HG02798 (cell line): ENCODE results near the gene TMEM242.

Source experiments
- ATAC-seq: cut with Tn5 transposase; IDR thresholded peaks from one replicate; pipeline ENCODE4 v1.9.1; 2021; ENCODE audit warnings: mild to moderate bottlenecking; ENCODE audit not compliant: unreplicated experiment, poor library complexity

Gene TMEM242

DNA sequence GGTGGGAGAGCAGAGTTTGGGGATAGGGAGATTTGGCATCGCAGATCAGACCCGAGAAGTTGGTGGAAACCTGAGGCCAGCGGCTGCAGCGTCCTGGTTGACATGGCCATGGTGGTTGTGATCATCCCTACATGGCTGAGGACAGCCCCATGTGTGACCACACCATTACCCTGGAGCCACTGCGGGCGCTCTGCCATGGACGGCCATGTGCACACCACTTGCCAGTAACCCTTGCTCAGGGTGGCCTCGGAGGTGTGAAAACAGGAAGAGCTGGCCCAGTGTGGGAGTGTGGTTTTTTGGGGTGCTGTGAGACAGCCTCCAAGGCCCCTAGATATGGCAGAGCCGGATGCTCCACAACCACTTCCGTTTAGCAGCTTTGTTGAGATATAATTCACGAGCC lies 64.4 kb downstream of the TMEM242 start:
- ATAC-seq: no peak

DNA sequence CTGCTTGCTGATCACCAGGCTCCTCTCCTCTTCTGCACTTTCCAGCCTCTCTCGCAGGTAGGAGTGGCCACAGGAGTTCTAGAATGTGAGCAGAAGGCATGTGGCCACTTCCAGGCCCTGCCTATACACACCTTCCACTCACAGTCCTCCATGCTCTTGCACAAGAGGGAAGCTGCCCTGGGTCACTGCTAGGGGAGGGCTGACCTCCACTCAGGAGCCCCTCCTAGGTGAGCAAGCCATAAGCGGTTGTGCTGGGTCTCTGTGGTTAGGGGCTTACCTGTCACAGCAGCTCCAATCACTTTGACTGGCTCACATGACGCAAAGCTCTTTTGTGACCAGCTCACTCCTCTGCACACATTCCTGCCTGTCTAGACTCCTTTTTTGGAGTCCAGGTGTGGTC lies 68.2 kb downstream of the TMEM242 start:
- no peak for ATAC-seq

DNA sequence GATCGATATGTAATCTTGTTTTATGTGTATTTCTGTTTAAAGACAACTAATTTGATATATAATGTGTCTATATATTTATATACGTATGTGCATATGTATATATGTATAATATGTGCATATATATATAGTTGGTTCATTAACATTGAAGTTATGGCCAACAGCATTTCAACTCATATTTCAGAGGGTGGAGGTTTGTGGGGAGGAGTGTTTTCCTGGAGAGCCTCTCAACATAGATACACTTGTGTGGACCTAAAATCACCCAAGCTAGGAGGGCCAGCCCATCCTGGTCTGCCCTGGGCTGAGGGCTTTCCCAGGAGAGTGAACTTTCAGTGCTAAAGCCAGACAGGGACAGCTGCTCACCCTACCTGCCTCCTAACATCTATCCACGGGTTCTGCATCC lies 68.8 kb downstream of the TMEM242 start:
- no peak for ATAC-seq

DNA sequence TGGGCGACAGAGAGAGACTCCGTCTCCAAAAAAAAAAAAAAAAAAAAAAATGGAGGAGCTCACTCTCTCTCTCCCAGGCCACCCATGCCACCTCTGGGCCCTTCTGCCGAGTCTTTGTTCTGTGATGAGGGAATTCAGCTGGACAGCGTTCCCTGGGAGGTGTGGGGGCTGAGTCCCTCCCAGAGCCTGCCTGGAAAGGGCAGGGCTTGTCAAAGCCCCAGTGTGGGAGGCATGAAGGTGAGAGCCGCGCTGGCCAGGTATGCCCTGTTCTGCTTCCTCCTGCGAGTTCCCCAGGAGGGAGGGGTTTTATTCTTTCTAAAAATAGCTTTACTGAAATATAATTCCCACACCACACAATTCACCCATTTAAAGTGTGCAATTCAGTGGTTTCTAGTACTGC lies 69.6 kb downstream of the TMEM242 start:
- no peak for ATAC-seq

DNA sequence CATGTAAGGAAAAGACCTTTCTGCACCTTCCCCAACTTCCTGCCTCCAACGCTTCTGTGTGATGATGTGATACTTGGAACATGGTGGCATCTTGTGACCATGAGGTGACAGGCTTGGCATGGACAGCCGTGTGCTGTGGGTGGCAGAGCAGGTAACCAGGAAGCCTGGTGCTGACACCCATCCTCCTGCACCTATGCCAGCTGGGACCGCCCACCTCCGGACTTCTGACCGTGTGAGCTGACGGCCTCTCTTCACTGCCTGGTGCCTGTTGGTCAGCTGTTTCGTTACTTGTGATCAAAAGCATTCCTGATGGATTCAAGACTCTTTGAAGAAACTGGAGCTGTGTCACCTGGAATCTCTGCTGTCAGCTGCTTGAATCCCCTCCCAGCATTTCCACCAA lies 70.3 kb downstream of the TMEM242 start:
- no peak for ATAC-seq

DNA sequence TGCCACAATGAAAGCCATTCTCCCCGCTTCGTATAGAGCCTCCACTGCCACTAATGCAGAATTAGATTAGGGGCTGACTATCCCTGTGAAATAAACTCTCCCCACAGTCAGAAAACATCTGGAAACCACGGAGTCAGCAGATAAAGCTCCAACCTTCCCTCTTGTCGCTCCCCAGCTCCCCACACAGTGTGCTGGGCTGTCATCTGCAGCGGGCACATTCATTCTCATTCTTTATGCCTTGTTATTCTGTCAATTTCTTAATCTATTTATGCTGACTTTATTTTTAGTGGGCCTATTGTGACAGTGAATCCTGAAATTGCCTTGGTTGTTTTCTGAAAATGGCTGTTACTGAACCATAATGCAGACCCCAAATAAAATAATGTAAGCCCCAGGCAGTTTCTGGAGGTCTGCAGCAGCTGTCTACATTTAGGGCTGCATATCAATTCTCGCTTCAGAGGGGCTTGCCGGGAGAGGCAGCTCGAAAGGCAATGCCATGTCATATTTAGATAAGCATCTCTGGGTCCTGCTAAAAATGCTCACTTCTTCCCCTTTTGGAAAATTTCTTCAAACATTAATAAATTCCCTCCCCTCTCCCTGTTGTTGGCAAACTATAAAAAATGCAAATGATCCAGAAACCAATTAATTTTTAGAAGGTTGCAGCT lies 71.6 kb downstream of the TMEM242 start:
- ATAC-seq: no peak

DNA sequence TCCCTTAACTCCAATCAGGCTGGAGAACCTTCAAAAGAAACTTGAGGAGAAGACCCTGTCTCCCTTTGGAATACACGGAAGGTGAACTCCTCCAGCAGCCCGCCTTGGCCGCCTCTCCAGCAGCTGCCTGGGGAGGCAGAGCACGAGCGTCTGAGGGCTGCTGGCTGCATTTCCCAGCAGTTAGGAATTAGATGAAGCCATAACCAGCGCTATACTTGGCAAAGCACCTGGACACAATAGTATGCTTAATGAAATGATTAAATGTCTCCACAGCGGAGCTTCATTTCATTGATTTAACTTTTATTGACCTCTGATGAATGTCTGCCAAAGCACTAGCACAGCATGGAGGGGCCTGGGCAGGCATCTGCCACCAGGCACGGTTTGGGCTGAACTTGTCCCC lies 73.5 kb downstream of the TMEM242 start:
- no peak for ATAC-seq

DNA sequence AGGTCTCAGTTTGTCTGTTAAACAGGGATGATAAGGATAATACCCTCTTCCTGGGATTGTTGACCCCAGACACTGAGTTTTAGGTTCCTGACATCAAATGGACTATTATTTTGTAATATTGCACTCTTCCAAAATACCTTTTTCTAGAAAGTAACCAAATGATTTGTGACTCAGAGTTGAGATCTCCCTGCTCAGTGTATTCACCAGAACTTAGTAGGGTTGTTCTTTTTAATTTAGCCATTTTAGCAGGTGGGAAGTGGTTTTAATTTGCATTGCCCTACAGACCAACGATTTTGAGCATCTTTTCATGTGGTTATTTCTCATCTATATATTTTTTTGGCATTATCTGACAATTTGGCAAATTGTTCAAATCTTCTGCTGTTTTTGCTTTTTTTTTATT lies 75.1 kb downstream of the TMEM242 start:
- no peak for ATAC-seq

DNA sequence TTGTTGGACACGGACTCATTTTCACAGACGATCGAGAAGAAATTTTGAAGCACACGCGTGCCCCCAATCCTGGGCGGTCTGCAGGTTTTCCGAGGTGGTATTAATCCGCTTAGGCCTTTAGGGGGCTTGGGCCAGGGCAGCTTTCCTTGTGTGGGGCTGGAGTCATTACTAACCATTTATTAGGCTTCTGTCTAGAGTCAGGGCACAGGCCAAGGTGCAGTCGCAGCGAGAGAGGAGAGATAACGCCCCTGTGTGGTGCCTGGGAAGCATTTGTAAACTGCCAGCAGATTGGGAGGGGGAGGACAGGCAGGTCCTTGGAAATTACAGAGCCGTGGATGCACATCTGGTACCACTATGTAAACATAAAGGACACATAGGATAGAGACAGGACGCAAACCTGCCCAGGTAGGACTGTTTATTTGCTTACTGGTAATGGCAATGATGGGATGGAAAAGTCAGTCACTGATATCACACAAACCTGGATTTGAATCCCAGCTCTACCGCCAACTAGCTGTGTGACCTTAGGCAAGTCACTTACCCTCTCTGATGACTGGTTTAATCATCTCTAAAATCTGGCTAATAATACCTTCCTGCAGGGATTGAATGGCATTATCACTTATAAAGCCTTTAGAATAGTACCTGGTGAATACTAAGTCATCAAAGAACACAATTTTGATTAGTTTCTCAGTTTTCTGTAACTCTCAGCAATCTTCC lies 76.4 kb downstream of the TMEM242 start:
- ATAC-seq: no peak

DNA sequence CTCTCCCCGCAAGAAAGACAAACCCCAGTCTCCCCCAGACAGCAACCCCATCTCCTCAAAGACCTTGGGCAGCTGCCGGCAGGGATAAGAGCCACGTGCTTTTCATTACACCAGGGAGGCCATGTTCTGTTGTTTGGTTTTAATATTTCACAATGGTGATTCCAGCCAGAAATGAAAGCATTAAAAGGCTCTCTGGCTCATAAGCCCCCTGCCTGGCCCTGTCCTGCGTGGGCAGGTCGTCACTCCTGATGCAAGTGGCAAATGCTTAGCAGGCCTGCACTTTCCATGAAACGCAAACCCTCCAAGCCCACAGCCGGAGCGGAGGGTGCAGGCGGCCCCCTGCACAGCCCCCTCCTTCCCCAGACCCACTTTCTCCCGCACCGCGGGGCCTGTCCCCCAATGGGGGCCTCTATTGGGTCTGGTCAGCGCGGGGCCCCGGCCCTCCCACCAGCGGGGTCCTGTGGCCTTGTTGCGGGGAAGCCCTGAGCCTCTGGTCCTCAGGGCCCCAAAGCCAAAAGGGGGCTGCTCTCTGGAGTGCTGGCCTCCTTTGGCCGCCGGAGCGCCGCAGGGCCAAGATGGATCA lies 77.2 kb downstream of the TMEM242 start:
- no peak for ATAC-seq

DNA sequence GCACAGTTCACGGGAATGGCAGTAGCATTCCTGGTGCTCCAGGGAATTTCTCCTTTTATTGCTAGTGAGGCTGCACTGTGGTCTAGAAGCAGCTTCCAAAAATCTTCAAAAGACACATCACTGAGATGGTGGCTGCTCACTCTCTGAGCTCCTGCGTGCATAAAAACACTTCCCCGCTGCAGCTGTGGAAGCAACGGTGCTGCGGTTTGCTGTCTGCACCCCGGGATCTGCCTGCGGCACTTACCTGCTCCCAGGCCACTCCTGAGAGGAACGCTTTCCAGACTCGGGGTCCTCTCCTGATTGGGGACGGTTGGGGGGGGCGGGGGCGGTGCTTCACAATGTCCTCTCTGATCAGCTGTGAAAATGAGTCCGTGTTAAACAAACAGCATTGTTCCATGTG lies 77.9 kb downstream of the TMEM242 start:
- ATAC-seq: no peak

DNA sequence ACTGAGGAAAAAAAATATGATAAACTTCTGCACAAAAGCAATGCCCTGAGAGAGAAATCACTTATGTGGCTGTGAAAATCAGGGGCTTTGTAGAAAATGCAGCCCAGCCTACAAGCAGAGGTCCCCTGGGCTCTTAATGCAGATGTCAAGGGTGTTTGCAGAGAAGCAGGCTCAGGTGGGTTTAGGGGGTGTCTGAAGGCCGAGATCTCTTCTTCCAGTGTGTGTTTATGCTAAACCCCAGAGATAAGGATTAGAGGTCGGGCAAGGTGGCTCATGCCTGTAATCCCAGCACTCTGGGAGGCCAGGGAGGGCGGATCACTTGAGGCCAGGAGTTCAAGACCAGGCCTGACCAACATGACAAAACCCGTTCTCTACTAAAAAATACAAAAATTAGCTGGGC lies 78.5 kb downstream of the TMEM242 start:
- ATAC-seq: no peak

DNA sequence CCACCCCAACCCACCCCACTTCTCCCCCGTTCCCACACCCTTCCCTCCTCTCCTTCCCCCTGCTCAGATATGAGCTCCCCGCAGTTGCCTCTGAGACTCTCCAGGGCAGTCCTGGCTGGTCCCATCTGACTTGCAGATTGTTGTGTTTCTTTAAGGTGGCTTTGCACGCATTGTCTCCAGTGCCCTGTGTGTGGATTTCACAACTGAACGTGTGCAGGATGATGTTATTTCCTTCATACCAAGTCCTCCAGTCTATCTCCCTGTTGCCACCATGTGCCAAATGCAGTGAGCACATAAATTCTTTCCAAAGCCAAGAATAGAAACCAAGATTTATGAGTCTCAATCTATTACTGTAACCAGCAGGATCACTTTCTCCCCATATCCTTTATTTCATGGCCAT lies 79.1 kb downstream of the TMEM242 start:
- no peak for ATAC-seq

DNA sequence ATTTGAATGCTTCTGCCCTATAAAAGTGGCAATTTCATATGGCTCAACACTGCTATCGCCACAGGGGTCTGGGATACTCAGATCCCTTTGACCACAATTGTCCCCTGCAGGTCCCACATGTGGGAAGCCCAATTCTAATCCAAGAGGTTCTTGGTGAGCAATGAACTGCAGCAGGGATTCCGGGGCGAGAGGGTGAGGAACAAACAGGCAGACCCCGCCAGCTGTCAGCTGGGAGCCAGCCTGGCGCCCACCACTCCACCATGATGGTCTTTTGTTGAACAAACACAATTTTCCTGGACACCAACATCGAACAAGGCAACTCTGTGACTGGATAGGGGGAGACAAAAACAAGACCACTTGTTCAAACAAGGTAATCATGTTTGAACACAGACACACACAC lies 80.5 kb downstream of the TMEM242 start:
- ATAC-seq: no peak

DNA sequence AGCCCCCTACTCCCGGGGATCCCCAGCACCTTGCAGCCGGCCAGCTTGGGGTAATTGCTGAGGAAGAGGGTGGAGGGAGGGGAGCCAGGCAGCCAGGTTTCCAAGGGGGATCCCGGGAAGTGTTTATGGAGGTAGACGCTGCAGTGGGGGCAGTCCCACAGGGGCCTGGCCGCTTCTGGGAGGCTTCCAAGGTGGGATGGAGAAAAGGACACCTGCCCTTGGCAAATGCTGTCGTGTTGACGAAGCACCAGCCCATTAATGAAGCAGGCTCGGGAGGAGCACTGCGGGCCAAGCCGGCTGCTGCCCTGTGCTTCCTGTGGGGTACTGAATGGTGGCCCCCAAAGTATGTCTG lies 82.4 kb downstream of the TMEM242 start:
- ATAC-seq: no peak

DNA sequence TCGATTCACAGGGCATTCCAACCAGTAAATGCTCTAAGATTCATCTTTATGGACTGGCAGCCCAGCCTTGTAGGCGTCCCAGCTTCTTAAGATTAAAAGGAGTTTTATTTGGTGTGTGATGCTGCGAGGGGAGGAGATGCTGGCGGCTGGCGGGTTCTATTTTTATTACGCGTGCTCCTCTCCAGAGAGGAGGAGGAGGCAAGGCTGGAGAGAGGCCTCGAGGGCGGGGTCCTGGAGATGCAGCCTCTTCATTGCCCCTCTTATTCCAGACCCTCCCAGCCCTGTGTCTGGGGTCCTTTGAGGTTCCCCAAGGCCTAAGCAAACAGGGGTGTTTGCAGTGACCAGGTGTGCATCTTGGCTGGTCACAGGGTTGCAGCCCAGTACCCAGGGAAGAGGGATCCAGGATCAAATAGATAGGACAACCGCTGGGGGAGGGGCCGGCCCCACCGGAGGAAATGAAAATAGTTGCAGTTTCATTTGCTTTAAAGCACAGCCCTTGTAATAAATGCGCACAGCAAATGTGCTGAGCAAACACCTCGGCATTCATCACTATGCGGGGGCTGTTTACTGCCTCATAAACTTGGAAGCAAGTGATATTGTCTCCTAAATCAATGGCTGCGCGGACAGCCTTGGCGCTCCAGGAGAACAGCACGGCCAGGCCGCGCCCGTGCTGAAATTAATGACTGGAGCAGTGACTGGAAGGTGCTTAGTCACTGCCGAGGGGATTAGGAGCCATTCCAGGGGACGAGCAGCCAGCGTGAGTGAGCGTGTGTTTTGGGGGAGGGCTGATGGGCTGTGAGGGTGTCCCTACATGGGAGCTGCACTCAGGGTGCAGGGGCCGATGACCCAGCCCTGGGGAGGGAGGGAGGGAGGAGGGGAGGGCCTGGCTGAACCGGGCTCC lies 83.0 kb downstream of the TMEM242 start:
- no peak for ATAC-seq

DNA sequence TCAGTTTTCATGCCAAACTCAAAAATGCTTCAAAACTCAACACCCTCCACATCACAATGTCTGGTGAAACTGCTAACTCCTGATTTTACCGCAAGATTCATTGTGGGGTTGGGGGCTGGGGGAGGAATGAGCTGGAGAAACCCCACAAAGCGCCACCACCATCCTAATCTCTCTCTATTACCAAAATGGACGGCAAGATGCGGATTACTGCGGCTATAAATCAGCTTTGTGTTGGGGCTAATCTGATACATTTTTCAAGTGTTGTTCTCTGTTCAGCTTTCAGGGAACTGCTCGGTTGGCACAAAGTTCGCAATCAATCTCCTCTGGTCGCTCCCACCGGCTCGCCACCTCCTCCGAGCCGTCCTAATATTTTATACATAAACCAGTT lies 83.7 kb downstream of the TMEM242 start:
- ATAC-seq: no peak
